GM10266 (cell line): ENCODE results near the gene STAP2.
"Not testable (repeated sequence)": the region's sequence is repeated elsewhere in the genome, so short reads cannot be mapped to it uniquely, and the experiment has no call there.

Experiments
- DNase-seq: peaks from one replicate; pipeline ENCODE4 v3.0.0; 2012; ENCODE audit errors: extremely low spot score
- TF ChIP-seq, protein P1 (sequence below): IDR thresholded peaks from 2 replicates; pipeline ENCODE4 v1.5.1; 2012; ENCODE audit warnings: mild to moderate bottlenecking, low read depth; ENCODE audit not compliant: control insufficient read depth, insufficient read depth; ENCODE audit errors: missing control alignments

STAP2 gene

GRCh38 chr19:4288091-4288777 lies 50.4 kb downstream of the STAP2 start:
- DNase-seq, result no peak

DNA sequence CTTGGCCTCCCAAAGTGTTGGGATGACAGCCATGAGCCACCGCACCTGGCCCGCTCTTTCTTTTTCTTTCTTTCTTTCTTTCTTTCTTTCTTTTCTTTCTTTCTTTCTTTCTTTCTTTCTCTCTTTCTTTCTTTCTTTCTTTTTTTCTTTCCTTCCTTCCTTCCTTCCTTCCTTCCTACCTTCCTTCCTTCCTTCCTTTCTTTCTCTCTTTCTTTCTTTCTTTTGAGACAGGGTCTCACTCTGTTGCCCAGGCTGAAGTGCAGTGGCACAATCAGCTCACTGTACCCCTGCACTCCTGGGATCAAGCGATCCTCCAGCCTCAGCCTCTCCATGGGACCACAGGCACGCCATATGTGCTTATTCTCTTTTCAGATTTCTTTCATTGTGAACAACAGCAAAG lies 52.5 kb downstream of the STAP2 start:
- DNase-seq, result not testable (repeated sequence)

More at GRCh38 chr19:4288091-4288777, 50.4 kb downstream of the STAP2 start:
- TF ChIP-seq, protein P1, sequence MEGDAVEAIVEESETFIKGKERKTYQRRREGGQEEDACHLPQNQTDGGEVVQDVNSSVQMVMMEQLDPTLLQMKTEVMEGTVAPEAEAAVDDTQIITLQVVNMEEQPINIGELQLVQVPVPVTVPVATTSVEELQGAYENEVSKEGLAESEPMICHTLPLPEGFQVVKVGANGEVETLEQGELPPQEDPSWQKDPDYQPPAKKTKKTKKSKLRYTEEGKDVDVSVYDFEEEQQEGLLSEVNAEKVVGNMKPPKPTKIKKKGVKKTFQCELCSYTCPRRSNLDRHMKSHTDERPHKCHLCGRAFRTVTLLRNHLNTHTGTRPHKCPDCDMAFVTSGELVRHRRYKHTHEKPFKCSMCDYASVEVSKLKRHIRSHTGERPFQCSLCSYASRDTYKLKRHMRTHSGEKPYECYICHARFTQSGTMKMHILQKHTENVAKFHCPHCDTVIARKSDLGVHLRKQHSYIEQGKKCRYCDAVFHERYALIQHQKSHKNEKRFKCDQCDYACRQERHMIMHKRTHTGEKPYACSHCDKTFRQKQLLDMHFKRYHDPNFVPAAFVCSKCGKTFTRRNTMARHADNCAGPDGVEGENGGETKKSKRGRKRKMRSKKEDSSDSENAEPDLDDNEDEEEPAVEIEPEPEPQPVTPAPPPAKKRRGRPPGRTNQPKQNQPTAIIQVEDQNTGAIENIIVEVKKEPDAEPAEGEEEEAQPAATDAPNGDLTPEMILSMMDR, result no peak

- no peak for DNase-seq
- TF ChIP-seq, protein P1, result no peak
Measured at GRCh38 chr19:4284974-4285373, 53.7 kb downstream of the STAP2 start.

DNA sequence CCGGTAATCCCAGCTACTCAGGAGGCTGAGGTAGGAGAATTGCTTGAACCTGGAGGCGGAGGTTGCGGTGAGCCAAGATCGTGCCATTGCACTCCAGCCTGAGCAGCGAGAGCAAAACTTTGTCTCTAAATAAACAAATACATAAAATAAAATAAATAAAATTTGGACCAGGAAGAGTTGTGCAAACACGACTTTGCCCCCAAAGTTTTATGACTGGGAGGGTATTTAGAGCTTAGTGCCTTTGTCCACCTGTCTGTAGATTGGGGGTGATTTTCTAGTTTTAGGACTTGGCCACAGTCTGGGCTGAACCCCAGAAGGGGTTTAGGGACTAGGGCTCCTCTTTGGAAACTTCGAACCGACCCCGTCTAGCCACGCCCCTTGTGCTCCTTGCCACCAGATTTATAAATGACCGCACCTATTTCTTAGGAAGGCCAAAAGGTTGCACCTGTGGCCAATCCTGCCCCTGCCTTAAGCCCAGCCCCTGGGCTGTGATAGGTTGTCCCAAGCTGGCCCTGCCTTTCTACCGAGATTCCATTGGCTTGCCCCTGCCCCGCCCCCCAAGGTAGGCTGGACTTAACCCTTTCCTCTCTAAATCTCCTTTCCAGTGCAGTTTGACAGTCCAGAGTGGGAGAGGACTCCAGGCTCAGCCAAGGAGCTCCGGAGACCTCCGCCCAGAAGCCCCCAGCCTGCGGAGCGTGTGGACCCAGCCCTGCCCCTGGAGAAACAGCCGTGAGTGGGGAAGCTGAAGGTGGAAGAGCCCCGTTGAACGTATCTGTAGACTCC lies 54.3 kb downstream of the STAP2 start:
- TF ChIP-seq, protein P1, result no peak
- DNase-seq, result no peak

GRCh38 chr19:4279530-4280422 lies 58.9 kb downstream of the STAP2 start:
- TF ChIP-seq, protein P1, result no peak
- no peak for DNase-seq

DNA sequence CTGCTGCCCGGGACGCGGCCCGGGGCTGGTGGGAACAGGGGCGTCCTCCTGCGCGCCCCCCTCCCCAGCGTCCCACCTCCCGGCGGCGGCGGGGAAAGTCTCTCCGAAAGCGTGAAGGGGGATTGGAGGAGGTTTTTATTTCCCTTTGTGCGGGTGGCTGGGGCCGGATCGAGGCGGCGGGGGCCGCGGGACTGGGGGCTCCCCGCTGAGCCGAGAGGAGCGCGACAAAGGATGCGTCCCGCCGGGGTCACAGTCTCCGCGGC lies 59.4 kb downstream of the STAP2 start:
- TF ChIP-seq, protein P1, result no peak
- no peak for DNase-seq

GRCh38 chr19:4278419-4279266 lies 60.0 kb downstream of the STAP2 start, which contains the start of gene SHD:
Gene SHD (plus strand): TSS chr19:4279266. CDS start chr19:4280064, 798 bp downstream.
- no peak for DNase-seq
- TF ChIP-seq, protein P1, result no peak
